GM19193 (cell line): ENCODE data around the gene SLC38A5.

Source experiments
- POLR2A ChIP-seq: IDR thresholded peaks from 4 replicates; pipeline ENCODE4 v1.6.1; 2011; ENCODE audit not compliant: insufficient read depth, insufficient read length; ENCODE audit errors: extremely low read depth

Gene SLC38A5

GRCh38 chrX:48498374-48498809 lies 28.3 kb upstream of the SLC38A5 start:
- TF ChIP-seq POLR2A: no peak

DNA sequence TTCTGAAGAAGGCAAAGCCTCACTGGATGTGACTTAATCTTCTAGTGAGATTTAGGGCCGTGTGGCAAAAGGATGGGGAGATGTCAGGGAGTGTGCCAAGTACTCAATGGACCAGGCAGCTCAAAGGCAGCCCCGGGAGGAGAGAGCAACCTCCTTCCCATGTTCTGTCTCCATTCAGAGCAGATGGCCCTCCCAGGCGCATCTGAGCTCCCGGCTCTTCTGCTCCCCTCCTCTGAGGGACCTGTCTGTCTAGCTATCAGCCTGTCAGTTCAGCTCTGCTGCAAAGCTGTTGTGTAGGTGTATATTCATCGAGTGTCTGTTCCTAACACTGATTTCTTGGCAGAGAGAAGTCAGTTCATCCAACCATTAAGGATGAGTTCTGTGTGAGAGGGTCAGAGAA lies 27.8 kb upstream of the SLC38A5 start:
- no peak for TF ChIP-seq POLR2A

DNA sequence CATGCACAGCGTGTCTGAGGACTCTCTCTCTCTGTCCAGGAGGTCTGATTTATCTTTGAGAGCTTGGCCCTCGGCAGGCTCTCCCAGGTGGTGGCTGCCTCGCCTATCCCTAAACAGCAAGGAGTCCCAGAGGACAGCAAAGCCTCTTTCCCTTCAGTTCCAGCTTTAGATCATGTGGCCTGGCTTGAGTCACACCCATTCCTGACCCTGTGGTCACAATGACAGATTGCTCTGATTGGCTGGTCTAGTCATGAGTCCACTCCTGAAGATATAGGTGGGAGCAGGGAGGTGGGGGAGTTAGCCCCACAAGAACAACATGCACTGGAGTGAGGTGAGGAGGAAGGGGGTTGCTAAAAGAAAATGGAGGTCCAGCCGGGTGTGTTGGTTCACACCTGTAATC lies 26.6 kb upstream of the SLC38A5 start:
- no peak for TF ChIP-seq POLR2A

DNA sequence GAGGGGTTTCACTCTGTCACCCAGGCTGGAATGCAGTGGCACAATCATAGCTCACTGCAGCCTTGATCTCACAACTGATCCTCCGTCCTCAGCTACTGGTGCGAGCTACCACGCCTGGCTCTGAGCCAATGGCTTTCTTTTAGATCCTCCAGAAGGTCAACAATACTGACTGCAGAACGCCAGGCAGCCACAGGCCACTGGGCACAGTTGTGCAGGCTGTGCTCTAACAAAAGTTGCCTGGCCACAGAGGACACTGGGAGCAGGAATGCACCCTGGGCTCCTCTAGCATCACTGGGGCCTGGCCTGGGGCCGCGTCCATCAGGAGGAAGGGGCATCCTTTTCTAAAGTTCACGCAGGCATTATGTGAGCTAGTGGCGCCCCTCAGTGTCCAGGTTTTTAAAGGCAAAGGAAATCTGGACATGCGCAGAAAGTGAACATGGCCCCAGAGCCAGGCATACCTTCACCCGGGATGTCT lies 23.9 kb upstream of the SLC38A5 start:
- no peak for TF ChIP-seq POLR2A

- no peak for TF ChIP-seq POLR2A
Observed at GRCh38 chrX:48492293-48492910, 22.3 kb upstream of the SLC38A5 start.

DNA sequence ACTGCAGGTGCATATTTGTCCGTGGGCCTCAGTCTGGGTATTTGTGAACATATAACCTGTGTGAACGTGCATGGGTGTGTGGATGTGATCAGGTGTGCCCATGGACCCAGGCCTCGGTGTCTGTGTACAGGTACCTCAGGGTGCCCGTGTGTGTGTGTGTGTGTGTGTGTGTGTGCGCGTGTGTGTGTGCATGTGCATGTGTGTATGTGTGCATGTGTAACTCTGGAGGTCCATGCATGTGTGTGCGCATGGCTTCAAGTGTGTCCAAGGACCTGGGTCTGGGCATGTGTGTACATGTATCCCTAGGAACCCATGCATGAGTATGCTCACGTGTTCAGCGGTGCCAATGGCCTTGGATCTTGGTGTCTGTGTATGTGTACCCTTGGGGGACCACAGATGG lies 21.7 kb upstream of the SLC38A5 start:
- no peak for TF ChIP-seq POLR2A

DNA sequence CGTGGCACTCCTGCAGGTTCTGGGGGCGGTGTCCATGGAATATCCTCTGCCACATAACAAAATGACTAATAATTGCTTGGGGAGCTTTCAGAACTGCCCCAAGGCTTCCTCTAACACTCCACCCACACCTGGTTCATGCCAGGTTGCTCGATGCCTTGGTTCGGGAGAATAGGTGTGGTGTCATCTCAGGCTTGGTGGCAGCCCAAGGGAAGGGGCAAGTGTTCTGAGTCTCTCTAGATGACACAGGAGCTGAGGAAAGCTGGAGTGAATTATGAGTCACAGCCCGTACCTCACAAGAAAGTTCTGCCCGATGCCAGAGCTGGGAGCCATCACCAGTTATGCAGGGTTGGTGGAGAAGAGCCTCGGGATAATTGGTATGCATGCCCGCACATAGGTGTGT lies 20.6 kb upstream of the SLC38A5 start:
- TF ChIP-seq POLR2A: no peak

- no peak for TF ChIP-seq POLR2A
Observed at GRCh38 chrX:48489892-48490291, 19.8 kb upstream of the SLC38A5 start.

DNA sequence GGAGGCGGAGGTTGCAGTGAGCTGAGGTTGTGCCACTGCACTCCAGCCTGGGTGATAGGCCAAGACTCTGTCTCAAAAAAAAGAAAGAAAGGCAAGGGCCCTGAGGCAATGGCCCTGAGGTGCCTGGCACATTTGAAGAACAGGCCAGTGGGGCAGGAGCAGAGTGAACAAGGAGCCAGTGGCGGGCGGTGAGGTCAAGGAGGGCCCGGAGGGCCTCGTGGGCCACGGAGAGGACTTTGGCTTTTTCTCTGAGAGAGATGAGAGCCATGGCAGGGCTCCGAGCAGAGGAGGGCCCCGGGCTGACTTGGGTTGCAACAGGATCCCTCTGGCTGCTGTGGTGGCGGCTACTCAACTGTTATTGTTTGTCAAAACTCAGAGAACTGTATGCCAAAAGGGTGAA lies 19.2 kb upstream of the SLC38A5 start:
- no peak for TF ChIP-seq POLR2A

DNA sequence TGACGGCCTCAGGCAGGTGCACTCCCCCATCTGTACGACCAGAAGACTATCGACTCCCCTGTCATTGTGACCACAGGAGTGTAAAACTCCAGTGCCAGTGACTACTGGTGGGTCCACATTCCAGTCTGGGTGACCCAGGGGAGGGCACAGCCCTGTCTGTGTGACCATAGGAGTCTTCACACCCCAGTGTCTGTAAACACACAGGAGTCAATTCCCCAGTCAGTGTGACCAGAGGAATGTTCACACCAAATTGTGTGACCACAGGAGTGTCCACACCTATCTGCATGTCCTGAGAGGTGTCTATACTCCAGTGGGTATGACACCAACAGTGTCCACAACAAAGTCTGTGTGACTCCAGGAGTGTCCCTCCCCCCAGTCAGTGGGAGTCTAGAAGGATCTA lies 18.0 kb upstream of the SLC38A5 start:
- no peak for TF ChIP-seq POLR2A

- TF ChIP-seq POLR2A: no peak
Observed at GRCh38 chrX:48487362-48487798, 17.3 kb upstream of the SLC38A5 start.

- TF ChIP-seq POLR2A: no peak
Observed at GRCh38 chrX:48482526-48482925, 12.5 kb upstream of the SLC38A5 start.

DNA sequence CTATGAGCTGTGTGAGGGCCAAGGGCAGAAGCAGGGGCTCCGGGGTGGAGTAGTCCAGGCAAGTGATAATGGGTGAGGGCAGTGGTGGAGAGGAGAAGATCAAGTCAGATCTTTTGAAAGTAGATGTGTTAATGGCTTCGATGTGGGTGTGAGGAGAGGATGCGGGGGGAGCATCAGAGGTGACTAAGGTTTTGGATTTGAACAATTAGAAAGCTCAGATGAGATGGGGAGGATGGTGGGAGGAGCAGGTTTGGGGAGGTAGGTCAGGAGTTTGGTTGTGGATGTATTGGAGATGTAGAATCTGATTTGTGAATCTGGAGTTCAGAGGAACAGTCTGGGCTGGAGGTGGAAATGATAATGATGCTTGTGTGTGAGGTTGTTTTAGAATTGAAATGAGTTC lies 10.5 kb upstream of the SLC38A5 start:
- no peak for TF ChIP-seq POLR2A

DNA sequence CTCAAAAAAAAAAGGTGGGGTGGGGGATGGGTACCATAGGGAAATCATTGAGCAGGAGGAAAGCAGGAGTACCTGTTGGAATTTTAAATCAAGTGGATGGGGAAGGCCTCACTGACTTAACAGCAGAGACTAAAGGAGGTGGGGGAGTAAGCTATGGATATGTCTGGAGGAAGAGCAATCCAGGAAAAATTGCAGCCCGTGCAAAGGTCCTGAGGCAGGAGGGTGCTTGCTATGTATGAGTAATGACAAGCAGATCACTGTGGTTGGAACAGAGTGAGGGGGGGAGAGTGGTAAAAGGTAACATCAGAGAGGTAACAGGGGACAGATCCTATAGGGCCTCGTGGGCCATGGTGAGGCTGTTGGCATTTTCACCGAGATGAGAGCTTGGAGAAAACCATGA lies 10.1 kb upstream of the SLC38A5 start:
- no peak for TF ChIP-seq POLR2A

- TF ChIP-seq POLR2A: no peak
Observed at GRCh38 chrX:48478806-48479205, 8.7 kb upstream of the SLC38A5 start.

DNA sequence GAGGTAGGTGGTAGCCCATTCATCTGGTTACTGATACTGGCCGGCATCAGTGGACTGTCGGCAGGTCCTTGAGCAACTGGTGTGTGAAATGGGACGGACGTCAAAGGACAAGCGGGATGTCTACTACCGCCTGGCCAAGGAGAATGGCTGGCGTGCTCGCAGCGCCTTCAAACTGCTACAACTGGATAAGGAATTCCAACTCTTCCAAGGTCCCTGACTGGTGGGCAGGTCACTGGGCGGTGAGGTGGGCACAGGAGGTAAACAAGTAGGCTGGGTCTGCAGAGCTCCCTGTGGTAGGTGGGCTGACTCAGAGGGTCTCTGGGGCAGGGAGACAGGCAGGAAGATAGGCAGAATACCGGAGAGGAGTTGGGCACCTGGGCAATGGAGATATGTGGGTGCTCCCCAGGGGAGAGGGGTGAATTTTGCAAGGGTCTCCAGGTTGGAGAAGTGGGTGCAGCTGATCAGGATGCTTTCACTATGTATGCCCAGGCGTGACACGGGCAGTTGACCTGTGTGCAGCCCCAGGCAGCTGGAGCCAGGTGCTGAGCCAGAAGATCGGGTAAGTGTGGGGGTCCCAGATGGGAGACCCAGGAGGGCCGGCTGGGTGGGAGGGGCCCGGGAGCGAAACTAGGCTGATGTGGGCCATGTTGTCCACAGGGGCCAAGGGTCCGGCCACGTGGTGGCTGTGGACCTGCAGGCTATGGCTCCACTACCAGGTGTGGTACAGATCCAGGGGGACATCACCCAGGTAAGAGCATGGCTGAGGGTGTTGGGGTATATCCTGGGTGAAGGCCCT lies 8.1 kb upstream of the SLC38A5 start:
- TF ChIP-seq POLR2A: no peak
